MM.1S (cell line): ENCODE measurements around the gene PTPRO.

Experiments
- DNase-seq: peaks from one replicate; pipeline ENCODE4 v3.0.0-alpha.2; 2015
- H2AFZ ChIP-seq: fragments of 300-600 bp; sonication (generic); 2 replicates; pipeline ENCODE4 v1.6.0; 2016; ENCODE audit warnings: antibody characterized with exemption, low read length
- H3F3A ChIP-seq: fragments of 300-600 bp; sonication (generic); 2 replicates; pipeline ENCODE4 v1.6.1; 2016; ENCODE audit warnings: mild to moderate bottlenecking, antibody characterized with exemption, low read length, moderate library complexity, mixed read lengths; ENCODE audit not compliant: insufficient read depth
- H3K27ac ChIP-seq: fragments of 300-600 bp; sonication (generic); 2 replicates; pipeline ENCODE4 v1.5.1; 2016; ENCODE audit warnings: mild to moderate bottlenecking, low read length
- H3K27me3 ChIP-seq: fragments of 300-600 bp; sonication (generic); replicated peaks from 2 replicates; pipeline ENCODE4 v1.6.0; 2016; ENCODE audit warnings: low read length; ENCODE audit not compliant: insufficient read depth
- H3K36me3 ChIP-seq: fragments of 300-600 bp; sonication (generic); replicated peaks from 2 replicates; pipeline ENCODE4 v1.6.1; 2016; ENCODE audit warnings: mild to moderate bottlenecking, low read length, mixed read lengths; ENCODE audit not compliant: insufficient read depth
- H3K4me1 ChIP-seq: fragments of 300-600 bp; sonication (generic); 2 replicates; pipeline ENCODE4 v1.6.1; 2016; ENCODE audit warnings: low read length, mixed read lengths
- H3K4me2 ChIP-seq: fragments of 300-600 bp; sonication (generic); 2 replicates; pipeline ENCODE4 v1.6.0; 2016; ENCODE audit warnings: low read depth, low read length
- H3K4me3 ChIP-seq: fragments of 300-600 bp; sonication (generic); 2 replicates; pipeline ENCODE4 v1.5.1; 2016; ENCODE audit warnings: low read length, mixed read lengths
- H3K79me2 ChIP-seq: fragments of 300-600 bp; sonication (generic); 2 replicates; pipeline ENCODE4 v1.6.1; 2016; ENCODE audit warnings: mixed run types, low read length, mixed read lengths
- H3K9ac ChIP-seq: fragments of 300-600 bp; sonication (generic); 2 replicates; pipeline ENCODE4 v1.6.1; 2016; ENCODE audit warnings: low read length, mixed read lengths
- H3K9me2 ChIP-seq: fragments of 300-600 bp; sonication (generic); replicated peaks from 2 replicates; pipeline ENCODE4 v1.6.1; 2016; ENCODE audit warnings: mild to moderate bottlenecking, low read length, mixed read lengths; ENCODE audit not compliant: insufficient read depth
- H3K9me3 ChIP-seq: fragments of 300-600 bp; sonication (generic); replicated peaks from 2 replicates; pipeline ENCODE4 v1.6.1; 2016; ENCODE audit warnings: mild to moderate bottlenecking, low read length, mixed read lengths; ENCODE audit not compliant: insufficient read depth
- H4K20me1 ChIP-seq: fragments of 300-600 bp; sonication (generic); 2 replicates; pipeline ENCODE4 v1.6.1; 2016; ENCODE audit warnings: mild to moderate bottlenecking, low read length, moderate library complexity, mixed read lengths; ENCODE audit not compliant: insufficient read depth
- CTCF ChIP-seq: fragments of 300-600 bp; sonication (generic); IDR thresholded peaks from 2 replicates; pipeline ENCODE4 v1.5.1; 2016; ENCODE audit warnings: antibody characterized with exemption, low read length, mixed read lengths
- EZH2 ChIP-seq: fragments of 300-600 bp; sonication (generic); optimal IDR thresholded peaks from 2 replicates; pipeline ENCODE3; 2017; ENCODE audit warnings: low read depth, mild to moderate bottlenecking, antibody characterized with exemption, low read length, mixed read lengths
- EZH2phosphoT487 ChIP-seq: fragments of 300-600 bp; sonication (generic); IDR thresholded peaks from 2 replicates; pipeline ENCODE4 v1.6.1; 2018; ENCODE audit warnings: antibody characterized with exemption, low read length

The PTPRO gene

GRCh38 chr12:15486859-15487258 lies 164.6 kb downstream of the PTPRO start:
- no peak overlapping the region for H3K4me3 ChIP-seq
- H4K20me1 ChIP-seq = no peaks in the 10 kb centered on the region
- H2AFZ ChIP-seq = no peak overlapping the region
- no peak overlapping the region for H3K27ac ChIP-seq
- H3K9ac ChIP-seq = no peak overlapping the region
- H3K9me3 ChIP-seq = no peaks in the 10 kb centered on the region
- H3F3A ChIP-seq = no peaks in the 10 kb centered on the region
- no peaks in the 10 kb centered on the region for H3K36me3 ChIP-seq
- H3K27me3 ChIP-seq = no peaks in the 10 kb centered on the region
- no peaks in the 10 kb centered on the region for H3K9me2 ChIP-seq
- H3K4me2 ChIP-seq = no peak overlapping the region
- DNase-seq = peak; percentile 24
- H3K4me1 ChIP-seq = no peaks in the 10 kb centered on the region
- TF ChIP-seq EZH2 (no peak), EZH2phosphoT487 (no peak), CTCF (no peak)
- H3K79me2 ChIP-seq = no peaks in the 10 kb centered on the region

GRCh38 chr12:15488481-15488880 lies 166.2 kb downstream of the PTPRO start:
- Histone ChIP-seq H3K27me3 (no peaks in the 10 kb centered on the region), H3K9me3 (no peaks in the 10 kb centered on the region), H3K79me2 (no peaks in the 10 kb centered on the region), H3K4me1 (no peaks in the 10 kb centered on the region), H3K9ac (no peak overlapping the region), H3K4me3 (no peak overlapping the region), H3K36me3 (no peaks in the 10 kb centered on the region), H4K20me1 (no peaks in the 10 kb centered on the region), H3K4me2 (no peak overlapping the region), H3K9me2 (no peaks in the 10 kb centered on the region), H3K27ac (no peak overlapping the region), H3F3A (no peaks in the 10 kb centered on the region), H2AFZ (no peak overlapping the region)
- DNase-seq = no peak
- no peak for TF ChIP-seq EZH2
- no peak for TF ChIP-seq EZH2phosphoT487
- TF ChIP-seq CTCF = no peak

GRCh38 chr12:15494329-15495046 lies 172.2 kb downstream of the PTPRO start:
- Histone ChIP-seq H3K9me3 (no peaks in the 10 kb centered on the region), H3K9ac (no peak overlapping the region), H3K27ac (no peak overlapping the region), H3K36me3 (no peaks in the 10 kb centered on the region), H3K4me1 (no peaks in the 10 kb centered on the region), H4K20me1 (no peaks in the 10 kb centered on the region), H2AFZ (no peak overlapping the region), H3K27me3 (no peaks in the 10 kb centered on the region), H3K4me3 (no peak overlapping the region), H3F3A (no peaks in the 10 kb centered on the region), H3K79me2 (no peaks in the 10 kb centered on the region), H3K4me2 (peak overlapping the region; percentile 13; the same call in 1 of the 2 replicates), H3K9me2 (no peaks in the 10 kb centered on the region)
- DNase-seq = peak; percentile 22
- TF ChIP-seq EZH2 (no peak), EZH2phosphoT487 (no peak), CTCF (no peak)
